ENCODE measurements around the gene PPP4R3C. TPM values are rescaled to one million over a fixed set of nuclear protein-coding genes. Genes with fewer than 3 reads are reported as not detected.
"Not testable (repeated sequence)": the region's sequence is repeated elsewhere in the genome, so short reads cannot be mapped to it uniquely, and the experiment has no call there.

Gene PPP4R3C
- total RNA-seq, 1 donor from 2014 or later: not detected

DNA sequence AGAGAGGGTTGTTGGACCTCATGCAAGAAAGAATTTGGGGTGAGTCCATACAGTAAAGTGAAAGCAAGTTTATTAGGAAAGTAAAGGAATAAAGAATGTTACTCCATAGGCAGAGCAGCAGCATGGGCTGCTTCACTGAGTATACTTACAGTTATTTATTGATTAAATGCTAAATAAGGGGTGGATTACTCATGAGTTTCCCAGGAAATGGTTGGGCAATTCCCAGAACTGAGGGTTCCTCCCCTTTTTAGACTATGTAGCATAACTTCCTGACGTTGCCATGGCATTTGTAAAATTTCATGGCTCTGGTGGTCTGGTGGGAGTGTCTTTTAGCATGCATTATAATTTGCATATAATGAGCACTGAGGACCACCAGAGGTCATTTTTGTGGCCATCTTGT, 16.7 kb downstream of the PPP4R3C start:
- no peaks in the 10 kb centered on the region for H3K36me3 ChIP-seq
- TF ChIP-seq, protein P1, sequence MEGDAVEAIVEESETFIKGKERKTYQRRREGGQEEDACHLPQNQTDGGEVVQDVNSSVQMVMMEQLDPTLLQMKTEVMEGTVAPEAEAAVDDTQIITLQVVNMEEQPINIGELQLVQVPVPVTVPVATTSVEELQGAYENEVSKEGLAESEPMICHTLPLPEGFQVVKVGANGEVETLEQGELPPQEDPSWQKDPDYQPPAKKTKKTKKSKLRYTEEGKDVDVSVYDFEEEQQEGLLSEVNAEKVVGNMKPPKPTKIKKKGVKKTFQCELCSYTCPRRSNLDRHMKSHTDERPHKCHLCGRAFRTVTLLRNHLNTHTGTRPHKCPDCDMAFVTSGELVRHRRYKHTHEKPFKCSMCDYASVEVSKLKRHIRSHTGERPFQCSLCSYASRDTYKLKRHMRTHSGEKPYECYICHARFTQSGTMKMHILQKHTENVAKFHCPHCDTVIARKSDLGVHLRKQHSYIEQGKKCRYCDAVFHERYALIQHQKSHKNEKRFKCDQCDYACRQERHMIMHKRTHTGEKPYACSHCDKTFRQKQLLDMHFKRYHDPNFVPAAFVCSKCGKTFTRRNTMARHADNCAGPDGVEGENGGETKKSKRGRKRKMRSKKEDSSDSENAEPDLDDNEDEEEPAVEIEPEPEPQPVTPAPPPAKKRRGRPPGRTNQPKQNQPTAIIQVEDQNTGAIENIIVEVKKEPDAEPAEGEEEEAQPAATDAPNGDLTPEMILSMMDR (IDR thresholded peaks at IDR 0.05): no peak

DNA sequence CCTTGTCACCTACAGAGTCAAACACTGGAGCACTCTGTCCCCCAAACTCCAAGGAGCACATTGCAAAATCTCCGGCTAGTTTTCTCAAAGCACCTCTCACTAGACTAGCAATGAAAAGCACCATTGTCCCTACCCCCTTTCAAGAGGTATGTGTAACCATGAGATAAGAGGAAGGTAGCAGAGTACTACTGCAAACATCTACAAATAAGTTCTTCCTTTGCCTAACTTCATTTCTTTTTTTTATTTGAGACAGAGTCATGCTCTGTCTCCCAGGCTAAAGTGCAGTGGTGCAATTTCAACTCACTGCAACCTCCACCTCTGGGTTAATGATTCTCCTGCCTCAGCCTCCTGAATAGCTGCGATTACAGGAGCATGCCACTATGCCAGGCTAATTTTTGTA, 17.7 kb downstream of the PPP4R3C start:
- H3K27ac ChIP-seq: no peak overlapping the region
- TF ChIP-seq, protein P1 (IDR thresholded peaks at IDR 0.05): no peak
- no peaks in the 10 kb centered on the region for H3K36me3 ChIP-seq
- H3K9me3 ChIP-seq: no peaks in the 10 kb centered on the region
- ATAC-seq (no peak), DNase-seq (no peak)
- H3K27me3 ChIP-seq: no peaks in the 10 kb centered on the region
- no peak overlapping the region for H3K4me3 ChIP-seq
- no peaks in the 10 kb centered on the region for H3K4me1 ChIP-seq
- intact Hi-C loops (cut with DNase I): no loop called here

More for the DNA sequence above, 16.7 kb downstream of the PPP4R3C start:
- no peak overlapping the region for H3K27ac ChIP-seq
- intact Hi-C loops (cut with DNase I): no loop called here
- H3K4me1 ChIP-seq: no peaks in the 10 kb centered on the region
- ATAC-seq (no peak), DNase-seq (no peak)
- H3K9me3 ChIP-seq: no peaks in the 10 kb centered on the region
- H3K4me3 ChIP-seq: no peak overlapping the region
- H3K27me3 ChIP-seq: no peaks in the 10 kb centered on the region

DNA sequence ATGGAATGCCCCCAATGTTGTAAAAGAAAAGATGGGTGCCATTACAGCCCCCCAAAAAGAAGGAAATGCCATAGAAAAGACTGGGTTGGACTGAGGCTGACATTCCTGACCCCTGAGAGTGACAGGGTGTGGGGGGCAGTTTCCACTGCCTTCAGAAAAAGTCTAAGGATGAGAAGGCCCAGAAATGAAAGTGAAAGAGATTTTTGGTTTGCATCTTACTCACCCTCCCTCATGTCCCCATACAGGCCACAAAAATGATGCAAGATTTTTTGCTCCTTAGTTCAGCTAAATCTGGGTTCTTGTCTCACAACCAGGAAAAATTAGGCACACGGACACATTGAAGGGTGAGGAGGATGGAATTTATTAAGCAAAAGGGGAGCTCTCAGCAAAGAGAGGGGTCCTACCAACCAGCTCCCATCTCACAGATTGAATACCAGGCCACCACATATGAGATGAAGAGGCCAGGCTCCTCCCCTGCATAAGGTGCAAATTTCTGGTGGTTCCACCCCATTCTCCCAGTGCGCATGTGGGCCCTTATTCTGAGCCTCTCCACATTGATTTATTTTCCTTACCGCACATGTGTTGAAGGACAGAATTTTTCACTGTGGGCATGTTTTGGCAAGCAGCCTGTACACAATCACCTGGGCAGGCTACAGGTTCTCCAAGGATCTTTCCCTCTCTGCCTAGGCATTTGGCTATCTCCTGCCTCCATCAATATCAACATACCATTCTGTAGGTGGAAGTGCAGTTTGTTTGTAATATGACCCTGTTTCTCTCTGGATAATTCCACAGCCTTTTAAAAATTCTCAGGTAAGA, 18.8 kb downstream of the PPP4R3C start:
- Histone ChIP-seq H3K27me3 (no peaks in the 10 kb centered on the region), H3K4me3 (no peak overlapping the region), H3K36me3 (no peaks in the 10 kb centered on the region), H3K9me3 (no peaks in the 10 kb centered on the region), H3K27ac (no peak overlapping the region), H3K4me1 (no peaks in the 10 kb centered on the region)
- no peak for DNase-seq
- intact Hi-C loops (cut with DNase I): no loop called here
- TF ChIP-seq, protein P1 (IDR thresholded peaks at IDR 0.05): no peak
- no peak for ATAC-seq

DNA sequence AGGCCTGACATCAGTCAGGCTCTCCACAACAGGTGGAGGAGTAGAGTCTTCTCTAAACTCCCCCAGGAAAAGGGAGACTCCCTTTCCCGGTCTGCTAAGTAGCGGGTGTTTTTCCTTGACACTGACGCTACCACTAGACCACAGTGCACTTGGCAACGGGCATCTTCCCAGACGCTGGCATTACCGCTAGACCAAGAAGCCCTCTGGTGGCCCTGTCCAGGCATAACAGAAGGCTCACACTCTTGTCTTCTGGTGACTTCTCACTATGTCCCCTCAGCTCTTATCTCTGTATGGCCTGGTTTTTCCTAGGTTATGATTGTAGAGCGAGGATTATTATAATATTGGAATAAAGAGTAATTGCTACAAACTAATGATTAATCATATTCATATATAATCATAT, 20.7 kb downstream of the PPP4R3C start:
- H3K4me1 ChIP-seq; intact Hi-C loops (cut with DNase I); H3K27me3 ChIP-seq: not testable (repeated sequence)

DNA sequence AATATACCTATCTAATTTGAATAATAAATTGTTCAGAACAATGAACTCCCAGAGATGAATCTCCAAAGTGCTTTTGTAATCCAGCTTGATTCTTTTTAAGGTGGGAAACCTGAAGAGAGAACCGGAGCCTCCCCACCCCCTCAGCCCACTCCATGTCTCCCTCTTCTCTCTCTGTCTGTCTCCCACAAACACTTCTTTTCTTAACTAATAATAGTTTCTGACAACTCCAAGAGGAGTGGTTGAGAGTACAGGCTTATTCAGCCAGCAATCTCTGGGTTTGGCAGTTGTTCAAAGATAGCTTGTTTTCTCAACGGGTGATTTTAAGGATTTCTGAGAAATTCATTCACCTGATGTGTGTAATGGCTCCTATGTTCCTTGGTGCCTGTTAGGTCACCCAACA, 23.4 kb downstream of the PPP4R3C start:
- intact Hi-C loops (cut with DNase I): no loop called here
- TF ChIP-seq, protein P1 (IDR thresholded peaks at IDR 0.05): no peak
- no peaks in the 10 kb centered on the region for H3K36me3 ChIP-seq
- H3K9me3 ChIP-seq: no peaks in the 10 kb centered on the region
- no peaks in the 10 kb centered on the region for H3K4me1 ChIP-seq
- H3K27me3 ChIP-seq: no peaks in the 10 kb centered on the region
- DNase-seq (no peak), ATAC-seq (no peak)
- no peak overlapping the region for H3K27ac ChIP-seq
- no peak overlapping the region for H3K4me3 ChIP-seq

More for the DNA sequence above, 20.7 kb downstream of the PPP4R3C start:
- not testable (repeated sequence) for H3K27ac ChIP-seq, H3K9me3 ChIP-seq, ATAC-seq, DNase-seq, H3K4me3 ChIP-seq, H3K36me3 ChIP-seq

DNA sequence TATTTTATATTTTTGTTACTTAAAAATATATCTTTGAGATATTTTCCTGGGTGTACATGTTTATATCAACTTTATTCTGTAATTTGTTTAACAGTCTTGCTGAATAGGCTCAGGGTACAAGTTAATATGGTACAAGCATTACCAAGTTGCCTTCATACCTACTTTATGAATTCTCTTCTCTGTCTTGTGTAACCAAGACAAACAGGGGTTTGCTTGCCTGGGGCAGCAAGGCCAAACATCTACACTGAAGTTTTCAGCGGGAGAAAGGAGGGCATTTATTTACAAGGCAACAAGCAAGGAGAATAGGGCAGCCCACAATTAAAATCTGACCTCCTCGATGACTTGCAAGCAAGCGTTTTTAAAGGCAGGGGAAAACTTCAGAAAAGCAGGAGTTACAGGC, 24.2 kb downstream of the PPP4R3C start:
- H3K9me3 ChIP-seq: no peaks in the 10 kb centered on the region
- H3K36me3 ChIP-seq: no peaks in the 10 kb centered on the region
- intact Hi-C loops (cut with DNase I): no loop called here
- no peak overlapping the region for H3K4me3 ChIP-seq
- no peak overlapping the region for H3K27ac ChIP-seq
- no peaks in the 10 kb centered on the region for H3K27me3 ChIP-seq
- no peak for DNase-seq
- TF ChIP-seq, protein P1 (IDR thresholded peaks at IDR 0.05): no peak
- H3K4me1 ChIP-seq: no peaks in the 10 kb centered on the region
- ATAC-seq: no peak
